HG03432 (cell line): Measurements from ENCODE around the gene SLC25A29.
"Not testable (repeated sequence)": the region's sequence is repeated elsewhere in the genome, so short reads cannot be mapped to it uniquely, and the experiment has no call there.

ENCODE experiments used
- ATAC-seq: cut with Tn5 transposase; IDR thresholded peaks from one replicate; pipeline ENCODE4 v1.9.1; 2021; ENCODE audit warnings: mild to moderate bottlenecking, moderate library complexity; ENCODE audit not compliant: unreplicated experiment

SLC25A29 gene

DNA sequence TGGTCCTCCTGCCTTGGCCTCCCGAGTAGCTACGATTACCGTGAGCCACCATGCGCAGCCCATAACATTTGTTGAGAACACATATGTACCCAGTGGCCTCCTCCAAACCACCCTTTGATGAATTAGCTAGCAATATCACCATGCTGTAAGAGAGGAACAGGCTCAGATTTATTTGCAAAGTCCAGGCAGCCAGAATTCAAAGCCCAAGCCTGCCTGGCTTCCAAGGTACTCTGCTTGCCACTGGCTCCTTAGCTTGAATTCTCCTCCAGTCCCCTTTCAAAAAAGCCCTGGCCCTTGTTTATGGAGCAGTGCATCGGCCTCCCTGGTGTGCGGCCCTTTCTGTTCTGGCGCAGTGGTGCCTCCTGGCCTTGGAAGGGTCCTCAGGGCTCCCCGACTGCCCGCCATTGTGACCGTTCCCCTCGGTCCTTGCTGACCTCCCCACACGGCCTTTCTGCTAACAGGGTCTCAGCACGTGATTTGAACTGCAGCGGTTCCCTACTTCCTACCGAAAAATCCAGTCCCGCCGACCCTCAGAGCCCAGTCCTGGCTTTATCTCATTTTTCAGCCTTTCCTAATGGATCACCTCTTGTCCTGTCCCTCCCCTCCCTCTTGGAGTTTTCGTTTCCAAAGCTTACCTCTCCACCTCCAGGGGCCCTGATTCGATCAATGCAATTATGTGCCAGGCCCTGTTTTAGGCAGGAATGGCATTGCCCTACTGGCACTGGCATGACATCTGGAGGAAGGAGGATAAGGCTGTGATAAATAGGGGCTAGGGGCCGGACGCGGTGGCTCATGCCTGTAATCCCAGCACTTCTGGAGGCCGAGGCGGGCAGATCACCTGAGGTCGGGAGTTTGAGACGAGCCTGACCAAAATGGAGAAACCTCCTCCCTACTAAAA is 22.0 kb downstream of the SLC25A29 start:
- ATAC-seq: no peak

DNA sequence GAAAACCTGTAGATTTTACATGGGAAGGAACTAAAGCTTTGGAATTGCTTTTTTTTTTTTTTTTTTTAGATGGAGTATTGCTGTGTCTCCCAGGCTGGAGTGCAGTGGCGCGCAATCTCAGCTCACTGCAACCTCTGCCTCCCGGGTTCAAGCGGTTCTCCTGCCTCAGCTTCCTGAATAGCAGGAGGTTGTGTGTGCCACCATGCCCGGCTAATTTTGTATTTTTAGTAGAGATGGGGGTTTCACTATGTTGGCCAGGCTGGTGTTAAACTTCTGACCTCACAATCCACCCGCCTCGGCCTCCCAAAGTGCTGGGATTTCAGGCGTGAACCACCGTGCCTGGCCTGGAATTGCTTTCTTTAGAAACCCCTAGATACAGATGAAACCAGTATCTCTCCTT is 22.8 kb downstream of the SLC25A29 start:
- not testable (repeated sequence) for ATAC-seq

- no peak for ATAC-seq
Observed at GRCh38 chr14:100282766-100283419, 23.4 kb downstream of the SLC25A29 start.

DNA sequence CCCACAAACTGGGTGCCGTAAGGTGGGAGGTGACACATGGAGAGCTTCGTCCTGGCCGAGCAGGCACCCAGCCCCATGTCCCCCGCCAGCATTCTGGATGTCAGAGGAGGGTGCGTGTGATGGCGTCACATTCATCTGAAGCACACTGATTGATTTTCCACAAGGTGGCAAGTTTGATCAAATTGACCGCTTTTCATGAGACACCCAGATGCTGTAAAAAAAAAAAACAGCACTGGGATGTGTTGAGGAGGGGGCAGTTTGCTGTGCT is 24.2 kb downstream of the SLC25A29 start:
- no peak for ATAC-seq

GRCh38 chr14:100281286-100282082 is 24.8 kb downstream of the SLC25A29 start:
- no peak for ATAC-seq

DNA sequence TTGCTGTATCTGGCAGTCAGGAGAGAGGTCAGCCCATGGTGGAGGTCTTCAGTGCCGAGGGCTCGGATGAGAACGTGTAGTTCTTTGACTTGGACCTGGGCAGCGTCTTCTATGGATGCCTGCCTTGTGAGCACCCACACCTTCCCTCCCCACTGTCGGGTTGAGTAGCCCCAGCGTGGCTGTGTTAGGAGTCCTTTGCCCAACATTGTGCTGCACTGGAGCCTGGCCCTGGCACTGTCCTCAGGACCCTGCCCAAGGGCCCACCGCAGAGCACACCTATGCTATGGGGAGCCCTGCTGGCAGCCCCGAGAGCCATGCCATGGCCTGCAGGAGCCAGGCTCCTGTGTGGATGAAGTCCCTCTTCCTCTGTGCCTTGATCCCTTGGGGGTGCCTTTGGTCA is 26.7 kb downstream of the SLC25A29 start:
- ATAC-seq: no peak

DNA sequence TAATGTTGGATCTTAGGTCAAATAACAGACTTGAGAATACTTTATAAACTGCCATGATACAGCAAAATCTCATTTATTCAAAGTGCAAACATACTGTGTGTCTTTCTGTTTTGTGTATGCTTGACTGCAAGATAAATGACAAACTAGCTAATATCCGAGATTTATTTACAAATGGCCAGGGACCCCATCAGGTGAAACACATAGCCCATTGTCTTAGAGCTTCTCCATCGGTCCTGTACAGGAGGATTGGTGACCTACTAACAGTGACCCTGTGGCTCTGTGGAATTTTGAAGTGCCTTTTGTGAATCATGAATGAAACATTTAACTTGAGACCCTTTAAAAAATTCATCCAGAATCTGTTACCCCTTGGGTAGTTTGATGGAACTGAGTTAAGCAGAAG is 27.1 kb downstream of the SLC25A29 start:
- no peak for ATAC-seq

- ATAC-seq: no peak
Observed at GRCh38 chr14:100278702-100279101, 27.5 kb downstream of the SLC25A29 start.

DNA sequence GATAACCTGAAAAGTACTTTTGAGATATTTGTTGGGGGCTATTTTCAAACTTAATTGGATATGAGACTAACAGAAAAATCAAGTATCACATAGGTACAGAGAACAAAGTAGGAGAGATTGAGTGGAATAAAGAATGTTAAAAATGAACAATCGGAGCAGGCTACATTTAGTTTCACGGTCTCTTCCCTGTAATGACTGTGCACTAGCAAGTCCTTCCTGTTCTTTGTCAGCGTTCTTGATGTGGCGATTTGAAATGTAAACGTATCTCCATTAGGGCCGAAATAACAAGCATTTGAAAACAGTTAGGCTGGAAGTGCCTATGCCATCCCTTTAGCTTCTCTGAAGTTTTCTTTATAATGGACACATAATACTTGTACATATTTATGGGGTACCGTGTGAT is 31.0 kb downstream of the SLC25A29 start:
- ATAC-seq: no peak

- ATAC-seq: no peak
Observed at GRCh38 chr14:100274250-100274649, 32.0 kb downstream of the SLC25A29 start.

GRCh38 chr14:100271247-100271939 is 34.9 kb downstream of the SLC25A29 start:
- no peak for ATAC-seq

DNA sequence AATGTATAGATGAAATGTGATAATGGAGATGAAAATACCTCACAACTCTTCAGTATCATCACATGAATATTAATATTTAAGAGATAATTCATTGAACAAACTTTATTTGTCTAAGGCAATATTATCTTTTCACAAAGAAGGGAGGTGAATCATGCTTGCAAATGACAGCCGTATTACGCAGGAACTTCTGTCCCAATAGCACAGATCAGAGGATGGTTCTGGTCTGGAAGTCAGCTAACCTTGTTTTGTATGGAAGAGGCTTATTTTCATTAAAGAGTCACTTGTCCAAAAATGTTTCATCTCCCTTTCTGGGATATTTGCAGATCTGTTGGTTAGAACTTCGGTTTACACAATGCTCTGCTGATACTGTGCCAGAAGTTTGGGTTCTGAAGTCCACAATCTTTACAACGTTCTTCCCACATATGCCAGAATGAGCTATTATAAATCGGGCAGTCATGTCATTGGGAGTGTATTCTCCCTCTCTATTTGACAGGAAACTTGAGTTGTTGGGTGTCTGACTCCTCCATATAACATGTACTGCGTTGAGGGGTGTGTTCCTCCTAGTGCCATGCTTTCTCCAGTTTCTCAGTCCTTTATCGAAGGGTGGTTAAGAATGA is 37.5 kb downstream of the SLC25A29 start:
- no peak for ATAC-seq

- no peak for ATAC-seq
Observed at GRCh38 chr14:100267990-100268389, 38.3 kb downstream of the SLC25A29 start.

DNA sequence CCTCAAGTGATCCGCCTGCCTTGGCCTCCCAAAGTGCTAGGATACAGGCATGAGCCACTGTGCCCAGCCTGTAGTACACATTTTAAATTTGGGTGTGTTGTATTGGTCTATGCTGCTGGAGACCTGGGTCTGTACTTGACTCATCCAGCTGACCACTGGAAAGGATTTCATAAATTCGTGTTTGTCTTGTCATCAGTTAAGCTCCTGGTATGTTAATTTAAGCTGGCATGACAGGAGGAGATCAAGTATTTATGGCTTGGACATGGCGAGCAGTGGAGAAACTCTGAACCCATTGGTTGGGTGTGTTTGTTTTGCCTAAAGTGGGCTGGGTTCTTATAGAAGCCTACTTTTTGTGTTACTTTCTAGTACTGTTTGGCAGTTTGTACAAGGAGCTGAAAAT is 43.1 kb downstream of the SLC25A29 start:
- ATAC-seq: no peak

DNA sequence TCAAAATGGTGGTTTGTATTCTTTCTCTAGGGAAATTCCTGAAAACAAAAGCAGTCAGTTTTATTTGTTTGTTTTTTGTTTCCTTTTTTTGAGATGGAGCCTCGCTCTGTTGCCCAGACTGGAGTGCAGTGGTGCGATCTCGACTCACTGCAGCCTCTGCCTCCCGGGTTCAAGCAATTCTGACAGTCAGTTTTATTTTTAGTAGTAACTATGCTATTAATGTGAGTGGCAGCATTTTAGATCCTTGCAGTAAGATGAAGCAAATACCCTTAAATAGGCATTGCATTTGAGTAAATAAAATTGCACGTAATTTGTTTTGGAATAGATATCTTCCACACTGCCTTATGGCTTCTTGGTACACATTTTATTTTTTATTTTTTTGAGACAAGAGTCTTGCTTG is 43.7 kb downstream of the SLC25A29 start:
- ATAC-seq: no peak

GRCh38 chr14:100261621-100262020 is 44.6 kb downstream of the SLC25A29 start:
- no peak for ATAC-seq

DNA sequence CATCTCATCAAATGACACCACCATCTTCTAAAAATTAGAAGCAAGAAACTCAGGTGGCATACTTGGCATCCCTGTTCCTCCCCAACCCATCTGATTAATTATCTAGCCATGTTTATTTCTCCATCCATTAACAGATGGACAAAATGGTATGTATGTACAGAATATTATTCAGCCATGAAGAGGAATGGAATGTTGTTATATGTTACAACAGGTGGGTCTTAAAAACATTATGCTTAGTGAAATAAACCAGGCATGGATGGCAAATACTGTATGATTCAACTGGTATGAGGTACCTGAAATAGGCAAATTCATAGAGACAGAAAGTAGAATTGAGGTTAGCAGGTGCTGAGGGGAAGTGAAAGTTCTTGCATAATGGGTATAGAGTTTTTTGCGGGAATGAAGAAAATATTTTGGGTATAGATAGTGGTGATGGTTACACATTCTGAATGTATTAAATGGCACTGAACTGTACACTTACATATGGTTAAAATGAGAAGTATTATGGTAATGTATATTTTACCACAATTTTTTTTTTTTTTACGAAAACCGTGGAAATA is 49.8 kb downstream of the SLC25A29 start:
- ATAC-seq: peak; percentile 72

DNA sequence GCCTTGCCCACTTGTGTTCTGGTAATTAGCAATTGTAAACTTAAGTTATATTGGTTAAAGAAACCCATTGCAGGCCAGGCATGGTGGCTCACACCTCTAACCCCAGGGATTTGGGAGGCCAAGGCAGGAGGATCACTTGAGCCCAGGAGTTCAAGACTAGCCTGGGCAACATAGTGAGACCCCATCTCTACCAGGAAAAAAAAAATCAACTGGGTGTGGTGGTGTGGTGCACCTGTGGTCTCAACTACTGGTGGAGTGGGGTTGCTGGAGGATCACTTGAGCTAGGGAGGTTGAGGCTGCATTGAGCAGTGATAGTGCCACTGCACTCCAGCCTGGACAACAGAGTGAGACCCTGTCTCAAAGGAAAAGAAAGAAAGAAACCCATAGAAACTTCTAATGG is 53.6 kb downstream of the SLC25A29 start:
- ATAC-seq: no peak

GRCh38 chr14:100250732-100251465 is 55.3 kb downstream of the SLC25A29 start:
- ATAC-seq: no peak
